ENCODE data around the gene MLKL. TPM values are rescaled to one million over a fixed set of nuclear protein-coding genes. Genes with fewer than 3 reads are reported as not detected.

Gene MLKL
- total RNA-seq, 1 experiment from 2014 or later, result 4.3 TPM

Other genes with a start within 250 kb of the MLKL start
- 156 to 179 TPM (median 171 TPM) in 3 replicates for gene GLG1, start 93.7 kb downstream of the MLKL start, total RNA-seq (2021)
- gene RFWD3, start 34.0 kb downstream of the MLKL start, total RNA-seq (2021), result 78.8 to 109 TPM (median 86.2 TPM) in 3 replicates
- gene FA2H, start 74.0 kb upstream of the MLKL start, total RNA-seq (2021), result 6.0 to 10.9 TPM (median 6.6 TPM) in 3 replicates

Measured in WTC11 (cell line).